Brain pericyte (primary cell): ENCODE results near the gene LHFPL6.

Experiments
- DNase-seq: peaks from one replicate; pipeline ENCODE4 v3.0.0-alpha.2; 2012; ENCODE audit warnings: low read depth, low spot score

The LHFPL6 gene

DNA sequence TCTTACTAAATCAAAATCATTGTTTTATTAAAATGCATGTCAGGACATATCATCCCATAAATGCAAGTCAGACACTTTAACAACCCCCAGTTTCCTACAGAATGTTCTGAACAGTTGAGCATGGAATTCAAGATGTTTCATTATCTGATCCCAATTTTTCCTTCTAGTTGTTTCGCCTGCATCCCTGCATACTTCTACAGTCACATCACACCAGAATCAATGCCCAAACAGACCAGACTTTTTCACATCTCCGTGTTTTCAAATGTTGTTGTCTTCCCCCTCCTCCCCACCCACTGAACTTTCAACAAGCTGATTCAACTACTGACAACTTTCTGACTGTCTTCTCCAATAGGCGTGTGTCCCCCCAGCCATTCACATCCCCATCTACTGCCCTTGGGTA lies 48.6 kb downstream of the LHFPL6 start:
- DNase-seq: no peak

DNA sequence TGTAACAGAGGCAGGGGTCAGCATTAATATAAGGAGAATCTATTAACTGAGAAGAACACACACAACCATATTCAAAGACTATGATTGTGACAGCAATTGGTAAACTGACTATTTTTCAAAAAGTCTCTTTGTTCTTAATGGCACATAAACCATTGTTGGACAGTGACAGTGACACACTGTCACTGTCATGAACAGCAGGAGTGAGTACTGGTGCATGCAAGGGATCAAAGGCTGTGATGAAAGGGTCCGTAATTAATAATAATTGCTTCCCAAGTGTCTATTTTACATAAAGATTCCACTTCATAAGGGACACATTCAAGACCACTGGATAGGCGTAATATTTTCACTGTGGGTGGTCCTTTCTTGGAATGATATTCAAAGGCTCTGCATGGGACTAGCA lies 50.7 kb downstream of the LHFPL6 start:
- no peak for DNase-seq

- no peak for DNase-seq
Measured at GRCh38 chr13:39550931-39551330, 52.1 kb downstream of the LHFPL6 start.

- DNase-seq: no peak
Measured at GRCh38 chr13:39547108-39547507, 55.9 kb downstream of the LHFPL6 start.

GRCh38 chr13:39542361-39542760 lies 60.6 kb downstream of the LHFPL6 start:
- DNase-seq: no peak

DNA sequence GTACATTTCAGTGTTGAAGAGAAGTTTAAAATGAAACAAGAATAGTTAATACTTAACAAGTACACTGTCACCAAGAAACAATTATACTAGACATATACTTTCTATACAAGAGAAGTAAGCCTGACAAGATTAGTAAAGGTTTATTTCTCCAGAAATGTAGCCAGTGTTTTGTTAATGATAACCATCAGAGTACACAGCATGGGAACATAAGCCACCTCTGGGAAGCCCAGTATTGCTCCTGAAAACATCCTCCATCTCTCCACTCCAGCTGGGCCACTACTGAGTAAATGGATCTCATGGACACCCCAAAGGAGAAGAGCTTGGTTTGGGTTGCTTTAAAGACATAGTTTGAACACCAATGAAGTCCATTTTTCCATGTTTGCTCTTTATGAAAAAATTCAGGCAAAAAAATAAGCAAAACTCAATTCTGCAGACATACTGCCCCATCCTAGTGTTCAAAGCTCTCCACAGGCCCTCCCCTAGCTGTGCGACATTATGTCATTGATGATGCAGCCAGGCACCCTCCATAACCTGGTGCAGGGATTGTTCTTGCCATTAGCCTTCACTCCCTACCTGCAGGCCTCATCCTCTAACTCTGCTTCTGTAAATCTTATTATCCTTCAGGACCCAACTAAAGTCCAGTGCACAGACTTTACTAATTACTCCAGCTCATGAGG lies 61.9 kb downstream of the LHFPL6 start:
- DNase-seq: no peak

DNA sequence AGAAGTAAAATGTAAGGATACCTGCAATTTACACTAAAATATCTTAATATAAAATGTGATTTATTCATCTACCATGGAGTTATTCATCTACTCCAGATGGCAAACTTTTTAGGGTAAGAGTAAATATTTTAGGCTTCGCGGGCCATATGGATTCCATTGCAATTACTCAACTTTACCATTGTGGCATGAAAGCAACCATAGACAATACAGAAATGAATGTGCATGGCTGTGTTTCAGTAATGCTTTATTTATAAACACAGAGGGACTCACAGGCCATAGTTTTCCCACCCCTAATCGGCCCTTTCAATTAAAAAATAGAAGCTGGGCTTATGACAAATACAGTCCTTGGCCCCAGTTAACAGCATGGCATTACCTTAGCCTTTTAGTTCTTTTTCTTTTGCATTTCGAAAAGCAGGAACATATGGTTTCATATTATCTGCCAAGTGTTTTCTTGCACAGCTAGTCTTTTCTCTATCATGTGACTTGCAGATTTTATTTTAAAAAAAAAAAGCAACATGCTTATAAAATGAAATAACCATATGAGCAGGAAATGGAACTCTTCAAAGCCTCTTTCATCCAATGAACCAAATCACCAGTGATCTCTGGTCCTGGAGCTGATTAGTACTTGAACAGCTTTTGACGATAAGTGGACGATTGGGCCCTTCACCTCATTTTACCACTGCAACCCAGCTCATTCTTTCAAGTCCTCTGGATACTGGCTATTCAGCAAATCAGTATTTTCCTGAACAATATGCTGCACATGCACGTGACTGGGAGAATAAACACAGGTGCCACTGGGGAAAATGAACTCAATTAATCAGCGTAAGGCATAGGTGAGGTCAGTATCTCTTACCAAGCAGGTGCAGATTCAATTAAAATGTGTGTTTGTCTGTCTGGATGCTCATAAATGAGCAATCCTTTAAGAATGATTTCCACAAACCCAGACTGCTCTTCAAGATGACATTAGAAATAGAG lies 63.9 kb downstream of the LHFPL6 start:
- no peak for DNase-seq

DNA sequence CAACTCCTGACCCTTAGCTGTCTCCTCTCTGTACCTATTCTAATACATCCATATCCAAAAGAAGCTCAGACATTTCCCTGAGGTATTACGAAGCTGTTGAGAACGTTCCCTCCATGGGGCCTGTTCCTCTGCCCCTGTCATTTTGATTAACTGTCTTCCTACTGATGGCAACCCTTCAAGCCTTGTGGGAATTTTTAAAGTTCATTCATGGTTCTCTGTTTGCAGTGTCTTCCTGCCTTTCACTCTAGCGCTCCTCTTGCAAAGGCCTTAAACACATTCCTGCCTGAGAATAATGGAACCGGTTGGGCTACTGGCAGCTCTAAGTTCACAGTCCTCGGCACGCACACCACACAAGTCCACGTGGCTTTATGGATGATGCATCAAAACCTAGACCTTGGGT lies 66.1 kb downstream of the LHFPL6 start:
- no peak for DNase-seq

GRCh38 chr13:39536274-39536673 lies 66.7 kb downstream of the LHFPL6 start:
- no peak for DNase-seq

DNA sequence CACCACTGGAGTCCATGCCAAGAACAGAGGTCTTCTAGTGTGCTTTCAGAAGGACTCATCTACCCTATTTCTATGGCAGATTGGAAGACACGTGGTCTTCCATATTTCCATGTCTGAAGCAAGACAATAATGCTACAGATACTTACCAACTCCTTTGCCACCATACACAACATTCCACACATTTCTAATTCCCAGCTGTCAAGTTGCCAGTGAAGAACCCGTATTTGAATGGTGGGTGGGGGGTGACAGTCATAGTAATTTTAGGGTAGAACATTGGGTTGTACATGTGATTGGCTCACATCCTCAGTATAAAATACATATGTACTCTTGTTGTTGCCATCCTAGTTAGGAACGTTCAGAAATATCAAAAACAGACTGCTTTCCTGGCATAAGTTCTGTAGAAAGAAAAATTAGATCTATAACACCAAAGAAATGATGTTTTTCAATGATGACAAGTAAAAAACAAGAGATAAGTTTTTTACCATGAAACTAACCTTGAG lies 69.3 kb downstream of the LHFPL6 start:
- no peak for DNase-seq

DNA sequence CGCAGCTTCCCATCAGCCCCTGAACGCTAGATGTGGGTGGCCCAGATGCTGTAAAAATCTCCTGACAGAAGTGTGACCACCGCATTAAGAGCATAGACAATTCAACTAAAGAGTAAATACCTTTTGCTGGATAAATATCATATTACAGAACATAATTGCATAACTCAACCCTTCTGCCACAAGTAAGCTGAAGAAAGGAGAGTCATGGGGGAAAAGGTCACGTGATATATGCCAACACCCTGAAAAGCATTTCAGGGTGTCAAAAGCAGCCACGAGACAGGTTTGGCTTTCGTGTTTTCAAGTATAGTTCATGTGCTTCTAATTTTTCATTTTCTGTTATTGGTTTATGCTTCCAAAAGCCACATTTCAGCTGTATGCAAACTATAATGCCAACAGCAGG lies 71.3 kb downstream of the LHFPL6 start:
- no peak for DNase-seq

- no peak for DNase-seq
Measured at GRCh38 chr13:39530916-39531315, 72.1 kb downstream of the LHFPL6 start.

- DNase-seq: no peak
Measured at GRCh38 chr13:39528661-39528980, 74.4 kb downstream of the LHFPL6 start.

GRCh38 chr13:39527961-39528660 lies 74.9 kb downstream of the LHFPL6 start:
- peak; percentile 45 for DNase-seq

GRCh38 chr13:39527301-39527700 lies 75.7 kb downstream of the LHFPL6 start:
- no peak for DNase-seq

DNA sequence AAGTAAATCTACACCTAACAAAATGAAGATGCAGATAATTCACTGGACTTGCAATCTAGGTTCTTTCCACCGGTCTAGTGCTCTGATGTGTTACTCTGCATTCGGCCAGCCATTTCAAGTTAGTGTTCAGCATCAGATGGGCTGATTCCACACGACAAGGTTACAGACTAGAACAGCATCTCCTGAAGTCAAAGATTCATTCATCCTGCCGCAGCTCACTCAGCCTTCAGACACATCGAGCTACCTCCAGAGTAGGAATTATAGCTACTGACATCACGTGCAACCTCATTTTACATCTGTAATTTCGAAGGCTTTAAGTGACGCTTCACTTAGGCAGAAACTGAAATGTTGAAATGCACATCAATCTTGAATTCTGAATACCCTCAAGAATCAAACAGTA lies 76.5 kb downstream of the LHFPL6 start:
- no peak for DNase-seq

DNA sequence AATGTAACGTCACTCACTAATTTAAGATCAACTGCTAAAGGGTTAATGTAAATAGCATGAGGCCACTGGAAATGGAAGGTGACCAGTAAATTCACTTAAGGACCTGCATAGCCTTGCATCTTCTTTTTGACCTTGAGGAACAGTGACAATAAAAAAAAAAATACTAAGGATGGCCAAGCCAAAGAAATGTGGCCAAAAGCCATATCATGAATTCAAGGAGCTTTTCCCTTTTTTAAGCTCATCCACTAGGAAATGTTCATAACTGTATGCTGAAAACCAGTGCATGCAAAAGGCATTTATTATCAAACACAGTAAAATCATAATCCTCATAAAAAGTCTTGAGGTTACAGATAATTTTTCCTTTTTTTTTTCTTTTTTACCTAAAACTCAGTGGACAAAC lies 77.5 kb downstream of the LHFPL6 start:
- DNase-seq: no peak

GRCh38 chr13:39524795-39525194 lies 78.2 kb downstream of the LHFPL6 start:
- no peak for DNase-seq

DNA sequence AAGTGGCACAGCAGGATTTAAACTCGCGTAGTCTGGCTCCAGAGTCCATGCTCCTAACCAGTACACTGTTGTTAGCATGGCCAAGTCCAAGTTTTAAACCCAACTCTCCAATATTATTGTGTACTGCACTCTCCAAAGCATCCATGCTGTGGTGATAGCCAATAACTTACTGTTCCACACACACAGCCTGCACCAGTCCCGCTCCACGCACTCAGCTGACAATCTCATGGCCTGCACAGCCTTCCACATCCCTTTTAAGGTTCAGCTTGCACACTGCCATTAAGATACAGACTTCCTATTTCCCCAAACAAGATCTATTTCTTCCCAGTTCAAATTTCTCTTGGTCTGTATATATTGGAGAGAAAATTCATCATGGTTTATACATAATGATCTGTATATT lies 80.7 kb downstream of the LHFPL6 start:
- no peak for DNase-seq

- no peak for DNase-seq
Measured at GRCh38 chr13:39521701-39522100, 81.3 kb downstream of the LHFPL6 start.

DNA sequence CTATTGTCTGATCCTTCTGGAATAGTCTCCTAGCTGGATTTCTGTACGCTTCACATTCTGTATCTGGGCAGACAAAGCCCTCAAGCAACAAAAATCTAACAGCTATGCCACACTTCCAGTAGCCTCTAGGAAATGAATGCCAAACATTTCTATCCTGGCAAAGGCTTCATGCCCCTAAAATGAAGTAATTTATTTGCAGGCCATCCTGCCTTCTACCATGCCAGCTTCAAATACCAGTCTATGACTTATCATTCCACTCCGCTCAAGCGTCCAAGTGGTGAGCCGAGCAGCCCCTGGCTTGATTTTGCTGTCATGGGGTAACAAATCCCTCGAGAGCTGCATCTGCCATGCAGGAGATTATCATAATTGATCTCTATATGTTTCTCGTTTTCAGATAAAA lies 86.9 kb downstream of the LHFPL6 start:
- no peak for DNase-seq

DNA sequence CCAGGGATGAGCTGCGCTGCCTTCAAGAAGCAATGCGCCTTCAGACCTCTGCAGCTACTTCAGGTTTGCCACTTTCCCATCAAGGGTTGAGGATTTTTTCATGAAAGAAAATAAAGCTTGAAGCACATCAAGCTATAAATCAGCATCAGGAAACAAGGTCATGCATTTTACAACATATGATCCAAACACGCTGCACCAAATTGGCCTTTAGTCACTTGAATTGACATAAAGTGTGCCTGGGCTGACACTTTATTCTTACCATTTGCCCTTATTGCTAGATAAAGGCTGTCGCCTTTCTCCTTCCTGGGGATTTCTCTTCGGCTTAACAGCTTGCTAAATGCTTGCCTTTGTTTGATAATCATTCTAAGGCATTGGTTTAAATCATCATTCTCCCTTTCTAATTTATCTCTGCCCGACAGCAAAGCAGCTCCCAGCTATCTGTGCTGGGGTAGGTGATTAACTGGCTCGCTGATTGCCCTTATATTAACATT lies 87.7 kb downstream of the LHFPL6 start:
- DNase-seq: no peak
